K562 (cell line): ENCODE data around the gene DSPP. TPM values are rescaled to one million over a fixed set of nuclear protein-coding genes. Genes with fewer than 3 reads are reported as not detected.

ENCODE experiments used
- CBX3 ChIP-seq, 2 experiments: IDR thresholded peaks; 1 replicate in 1 of 2; 2 replicates in 1 of 2; pipeline ENCODE4 v1.6.1; 2012; ENCODE audit warnings: inconsistent platforms in 2 of 2, low read length in 2 of 2, borderline replicate concordance in 1 of 2, control low read depth in 1 of 2
- HNRNPL ChIP-seq: fragments of 200-400 bp; formaldehyde crosslinking; IDR thresholded peaks from 2 replicates; pipeline ENCODE4 v1.6.1; 2017; ENCODE audit warnings: low read depth, mild to moderate bottlenecking, low read length
- KLF1 ChIP-seq: fragments of 450-650 bp; IDR thresholded peaks from 2 replicates; pipeline ENCODE4 v1.6.1; 2016; ENCODE audit warnings: missing genetic modification characterization, missing compliant biosample characterization
- MEIS2 ChIP-seq: fragments of 450-650 bp; IDR thresholded peaks from 2 replicates; pipeline ENCODE4 v1.6.1; 2014; ENCODE audit warnings: mild to moderate bottlenecking; ENCODE audit not compliant: partially characterized antibody
- PBX2 ChIP-seq, 2 experiments: IDR thresholded peaks in 1 of 2; conservative IDR thresholded peaks in 1 of 2; 2 replicates each; pipeline ENCODE4 v1.6.1; 2016; ENCODE audit warnings: low read depth in 2 of 2, mild to moderate bottlenecking in 1 of 2, missing compliant biosample characterization in 1 of 2, missing genetic modification characterization in 1 of 2, moderate library complexity in 1 of 2
- PRDM10 ChIP-seq: fragments of 450-650 bp; IDR thresholded peaks from 2 replicates; pipeline ENCODE4 v1.6.1; 2018; ENCODE audit not compliant: partially characterized antibody
- RBM14 ChIP-seq: fragments of 200-400 bp; formaldehyde crosslinking; IDR thresholded peaks from 2 replicates; pipeline ENCODE4 v1.6.1; 2018; ENCODE audit warnings: low read depth, mild to moderate bottlenecking, low read length, moderate library complexity, borderline replicate concordance; ENCODE audit not compliant: insufficient read depth
- SFPQ ChIP-seq: fragments of 200-400 bp; formaldehyde crosslinking; IDR thresholded peaks from 2 replicates; pipeline ENCODE4 v1.6.1; 2017; ENCODE audit warnings: mild to moderate bottlenecking, low read depth, low read length, moderate library complexity
- SP1 ChIP-seq: sonication (generic); formaldehyde crosslinking; IDR thresholded peaks from 2 replicates; pipeline ENCODE4 v1.8.1; 2022; ENCODE audit warnings: mild to moderate bottlenecking, missing genetic modification reagents
- ZNF436 ChIP-seq: fragments of 250-450, 450-650 bp; sonication (Bioruptor Pico); formaldehyde crosslinking; IDR thresholded peaks from 2 replicates; pipeline ENCODE4 v1.7.0; 2020; ENCODE audit warnings: mild to moderate bottlenecking
- ZNF507 ChIP-seq: conservative IDR thresholded peaks from 2 replicates; pipeline ENCODE4 v1.6.1; 2017; ENCODE audit warnings: missing genetic modification characterization, missing compliant biosample characterization
- polyA plus RNA-seq, 8 experiments: library from polyadenylated mRNA; depleted of rRNA in 4 of 8; stranded (reverse) in 5 of 8; unstranded in 3 of 8; fragments of >200 nt; fragmentation: Nextera tagmentation in 2 of 8; fragmentation: Illumina TruSeq in 1 of 8; extraction: Ambion mirVana in 2 of 8; extraction: Trizol in 1 of 8; gene quantifications; 2 replicates each; pipeline versions ENCODE4 v1.2.1 to v1.2.3, GENCODE V29; 2011 to 2014; ENCODE audit warnings: inconsistent platforms in 1 of 8, missing spikeins in 1 of 8
- total RNA-seq, 7 experiments: library from RNA; depleted of rRNA in 6 of 7; stranded (reverse); fragments of >200 nt in 6 of 7; fragmentation: Illumina TruSeq in 2 of 7; extraction: Trizol in 2 of 7; gene quantifications; 2 replicates each; pipeline versions ENCODE4 v1.2.1 to v1.2.3, GENCODE V29; 2011 to 2021; ENCODE audit warnings: low replicate concordance in 1 of 7

Gene DSPP
- total and polyA plus RNA-seq, 9 of the 15 experiments (the other 6 are each of a cell fraction or from before 2014, with no cell fraction given) = not detected

GRCh38 chr4:87616268-87616667 is 7.9 kb downstream of the DSPP start (continued):
- TF ChIP-seq PBX2 (CRISPR knock-in tag; IDR thresholded peaks at IDR 0.05; ENCODE audit: low read depth) (no peak), PBX2 (tag; conservative IDR thresholded peaks at IDR 0.05; ENCODE audit: low read depth) (no peak), SFPQ (no peak), MEIS2 (no peak), ZNF436 (no peak), SP1 (CRISPR knock-in tag) (no peak), KLF1 (no peak), PRDM10 (no peak), CBX3 (IDR thresholded peaks at IDR 0.05; ENCODE audit: borderline replicate concordance in 1 of 2, low read length in 2 of 2) (no peak), HNRNPL (no peak), RBM14 (no peak), ZNF507 (no peak)
